Activated CD8-positive, alpha-beta T cell treated with anti-CD3 and anti-CD28 coated beads, Interleukin-2, amount 10 ng/mL, durations not matched to agents 7 days and 5 days (primary cell): Measurements from ENCODE around the gene CCDC88C. TPM values are rescaled to one million over a fixed set of nuclear protein-coding genes. Genes with fewer than 3 reads are reported as not detected.

ENCODE experiments used
- ATAC-seq: fragments of 150-1000 bp; cut with Tn5 transposase; one replicate; pipeline ENCODE4 v1.10.0; 2021; ENCODE audit warnings: moderate library complexity
- CTCF ChIA-PET: fragments of 350-600 bp; sonication (Branson Sonifier 250); formaldehyde crosslinking; loops from one replicate; lab custom pipeline; 2021; ENCODE audit warnings: antibody characterized with exemption; lab: Charles Lee
- POLR2A ChIA-PET: fragments of 350-600 bp; sonication (Branson Sonifier 250); formaldehyde crosslinking; loops from one replicate; lab custom pipeline; 2021; ENCODE audit warnings: antibody characterized with exemption; lab: Charles Lee
- DNase-seq: peaks from one replicate; pipeline ENCODE4 v3.0.0-alpha.2; 2020
- H3K27ac Mint-ChIP-seq: one replicate; pipeline ENCODE4 v1.8.0; 2021; ENCODE audit warnings: mild to moderate bottlenecking, mixed read lengths
- H3K27me3 Mint-ChIP-seq: one replicate; pipeline ENCODE4 v1.8.0; 2021; ENCODE audit warnings: low read depth, mixed read lengths
- H3K36me3 Mint-ChIP-seq: one replicate; pipeline ENCODE4 v1.8.0; 2021; ENCODE audit warnings: low read depth, mixed read lengths
- H3K4me1 Mint-ChIP-seq: one replicate; pipeline ENCODE4 v1.8.0; 2021; ENCODE audit warnings: low read depth, mixed read lengths
- H3K4me3 Mint-ChIP-seq: one replicate; pipeline ENCODE4 v1.8.0; 2021; ENCODE audit warnings: mild to moderate bottlenecking, mixed read lengths
- H3K9me3 Mint-ChIP-seq: one replicate; pipeline ENCODE4 v1.8.0; 2022; ENCODE audit warnings: mixed read lengths; ENCODE audit not compliant: insufficient read depth
- total RNA-seq, 2 experiments: library from RNA; stranded (reverse); gene quantifications; one replicate each; pipeline ENCODE4 v1.2.3, GENCODE V29; 2021

Gene CCDC88C
- total RNA-seq, 2 experiments from 2014 or later, result 147 to 153 TPM

- peak overlapping the region; percentile 91 for H3K27ac Mint-ChIP-seq
- H3K9me3 Mint-ChIP-seq, result no peaks in the 10 kb centered on the region
- DNase-seq, result no peak
- H3K4me3 Mint-ChIP-seq, result peak overlapping the region; percentile 3
- CTCF ChIA-PET, result interaction anchor here (3.3 to 15.3 kb wide), 4 partner anchors 16 to 48 kb away, joined by 16 to 190 read pairs (median 40); partner anchors contain the start of gene CCDC88C
- H3K27me3 Mint-ChIP-seq, result no peaks in the 10 kb centered on the region
- no peak for ATAC-seq
- H3K4me1 Mint-ChIP-seq, result peaks cover 100% of the 10 kb centered on the region
- POLR2A ChIA-PET, result interaction anchor here (0.7 to 4.6 kb wide), 7 partner anchors 15 to 126 kb away, joined by 3 to 55 read pairs (median 4); partner anchors contain the start of genes CCDC88C and GPR68
- H3K36me3 Mint-ChIP-seq, result peaks cover 49% of the 10 kb centered on the region
Measured at GRCh38 chr14:91371011-91371989, 46.3 kb downstream of the CCDC88C start.

GRCh38 chr14:91369628-91370445 lies 47.8 kb downstream of the CCDC88C start:
- ChIA-PET POLR2A (no interaction called here), CTCF (interaction anchor here (1.0 to 15.3 kb wide), 3 partner anchors 15 to 52 kb away, joined by 3 to 190 read pairs (median 4); no protein-coding TSS in a partner anchor)
- DNase-seq (no peak), ATAC-seq (no peak)
- H3K4me1 Mint-ChIP-seq, result peaks cover 99% of the 10 kb centered on the region
- H3K4me3 Mint-ChIP-seq, result peak overlapping the region; percentile 34
- H3K9me3 Mint-ChIP-seq, result no peaks in the 10 kb centered on the region
- peaks cover 40% of the 10 kb centered on the region for H3K36me3 Mint-ChIP-seq
- H3K27me3 Mint-ChIP-seq, result no peaks in the 10 kb centered on the region
- peak overlapping the region; percentile 91 for H3K27ac Mint-ChIP-seq

DNA sequence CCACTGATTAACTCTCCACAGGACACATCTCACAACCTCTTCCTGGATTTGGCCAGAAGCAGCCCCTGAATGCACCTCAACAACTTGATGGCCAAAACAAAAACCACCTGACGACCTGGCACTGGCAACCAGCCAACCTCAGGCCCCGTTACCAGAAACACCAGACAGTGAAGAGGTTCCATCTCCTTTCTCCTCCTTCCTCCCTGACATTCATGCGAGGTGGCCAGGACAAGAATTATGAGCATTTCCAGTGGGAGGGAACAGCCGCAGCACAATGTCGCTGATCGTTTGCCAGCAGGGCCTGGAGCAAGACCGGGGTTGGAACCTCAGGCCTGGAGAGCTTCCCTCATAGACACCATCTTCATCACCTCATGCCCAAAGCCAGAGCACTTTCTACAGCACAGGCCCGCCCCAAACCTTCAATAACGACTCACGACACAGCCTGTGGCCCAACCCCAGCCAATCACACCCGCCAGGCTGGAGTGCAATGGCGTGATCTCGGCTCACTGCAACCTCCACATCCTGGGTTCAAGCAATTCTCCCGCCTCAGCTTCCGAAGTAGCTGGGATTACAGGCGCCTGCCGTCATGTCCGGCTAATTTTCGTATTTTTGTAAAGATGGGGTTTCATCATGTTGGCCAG lies 48.7 kb downstream of the CCDC88C start:
- ChIA-PET POLR2A (interaction anchor here (1.0 kb wide), 1 partner anchor 18 kb away, joined by 3 read pairs; no protein-coding TSS in a partner anchor), CTCF (interaction anchor here (1.2 to 15.3 kb wide), 2 partner anchors 14 to 47 kb away, joined by 5 to 190 read pairs; no protein-coding TSS in a partner anchor)
- H3K4me1 Mint-ChIP-seq, result peaks cover 99% of the 10 kb centered on the region
- no peaks in the 10 kb centered on the region for H3K9me3 Mint-ChIP-seq
- no peak for ATAC-seq
- peaks cover 33% of the 10 kb centered on the region for H3K36me3 Mint-ChIP-seq
- H3K27me3 Mint-ChIP-seq, result no peaks in the 10 kb centered on the region
- no peak overlapping the region for H3K4me3 Mint-ChIP-seq
- no peak for DNase-seq
- peak overlapping the region; percentile 73 for H3K27ac Mint-ChIP-seq

DNA sequence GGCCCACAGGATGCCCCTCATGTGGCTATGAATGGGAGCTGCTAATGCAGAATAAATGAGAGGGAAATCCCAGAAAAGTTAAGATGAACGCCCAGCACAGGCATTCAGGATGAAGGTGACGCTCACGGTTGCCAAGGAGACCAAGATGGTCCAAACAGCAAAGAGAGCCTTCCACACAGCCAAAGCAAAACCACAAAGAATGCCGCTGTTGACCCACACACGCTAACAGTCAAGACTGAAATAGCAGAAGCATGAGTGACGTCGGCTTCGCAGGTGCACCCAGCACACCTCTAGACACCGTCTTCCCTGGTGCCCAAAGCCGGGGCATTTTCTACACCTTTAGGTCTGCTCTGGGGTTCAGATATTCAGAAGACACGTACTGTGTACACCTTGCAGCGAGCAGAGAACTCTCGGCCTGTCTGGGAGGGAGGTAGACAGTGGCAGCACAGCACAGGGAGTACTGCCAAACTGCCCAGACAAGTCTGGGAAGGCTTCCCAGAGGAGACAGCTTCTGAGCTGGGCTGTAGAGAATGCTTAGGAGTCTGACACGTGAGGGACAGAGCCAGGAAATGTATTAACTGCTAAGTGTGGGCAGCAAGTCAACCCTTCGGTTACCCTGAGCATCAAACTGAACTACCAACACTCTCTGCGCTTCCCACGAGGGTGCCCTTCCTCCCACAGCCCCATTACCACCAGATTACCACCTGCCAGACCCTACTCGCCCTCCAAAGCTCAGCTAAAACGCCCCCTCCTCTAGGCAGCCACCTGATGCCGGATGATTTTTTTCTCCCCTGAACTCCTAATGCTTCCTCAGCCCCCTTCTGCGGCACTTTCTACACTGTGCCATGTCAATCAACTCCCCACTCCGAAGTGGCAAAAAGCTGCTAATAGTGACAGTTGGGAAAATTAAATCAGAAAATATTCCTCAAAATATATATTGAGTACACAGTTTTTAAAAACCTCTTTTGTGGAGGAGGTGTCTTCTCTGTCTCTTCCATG lies 50.1 kb downstream of the CCDC88C start:
- ChIA-PET POLR2A (interaction anchor here (0.8 to 1.3 kb wide), 4 partner anchors 17 to 50 kb away, joined by 3 to 5 read pairs (median 3); partner anchors contain the start of gene CCDC88C), CTCF (interaction anchor here (0.8 to 15.3 kb wide), 5 partner anchors 13 to 51 kb away, joined by 3 to 190 read pairs (median 3); no protein-coding TSS in a partner anchor)
- Mint-ChIP-seq H3K27ac (peak overlapping the region; percentile 82), H3K36me3 (peaks cover 29% of the 10 kb centered on the region), H3K27me3 (no peaks in the 10 kb centered on the region), H3K9me3 (no peaks in the 10 kb centered on the region), H3K4me1 (peaks cover 87% of the 10 kb centered on the region), H3K4me3 (peak overlapping the region; percentile 51)
- ATAC-seq, result peak; percentile 83
- peak; percentile 72 for DNase-seq

- H3K9me3 Mint-ChIP-seq, result no peaks in the 10 kb centered on the region
- peak overlapping the region; percentile 51 for H3K4me3 Mint-ChIP-seq
- peak overlapping the region; percentile 82 for H3K27ac Mint-ChIP-seq
- ChIA-PET POLR2A (interaction anchor here (0.8 to 1.3 kb wide), 2 partner anchors 17 to 51 kb away, joined by 3 read pairs; partner anchors contain the start of gene CCDC88C), CTCF (interaction anchor here (1.0 to 15.3 kb wide), 3 partner anchors 12 to 52 kb away, joined by 3 to 190 read pairs (median 3); no protein-coding TSS in a partner anchor)
- ATAC-seq, result peak; percentile 11
- no peak for DNase-seq
- H3K36me3 Mint-ChIP-seq, result peaks cover 30% of the 10 kb centered on the region
- no peaks in the 10 kb centered on the region for H3K27me3 Mint-ChIP-seq
- H3K4me1 Mint-ChIP-seq, result peaks cover 84% of the 10 kb centered on the region
Measured at GRCh38 chr14:91366749-91367148, 50.9 kb downstream of the CCDC88C start.

DNA sequence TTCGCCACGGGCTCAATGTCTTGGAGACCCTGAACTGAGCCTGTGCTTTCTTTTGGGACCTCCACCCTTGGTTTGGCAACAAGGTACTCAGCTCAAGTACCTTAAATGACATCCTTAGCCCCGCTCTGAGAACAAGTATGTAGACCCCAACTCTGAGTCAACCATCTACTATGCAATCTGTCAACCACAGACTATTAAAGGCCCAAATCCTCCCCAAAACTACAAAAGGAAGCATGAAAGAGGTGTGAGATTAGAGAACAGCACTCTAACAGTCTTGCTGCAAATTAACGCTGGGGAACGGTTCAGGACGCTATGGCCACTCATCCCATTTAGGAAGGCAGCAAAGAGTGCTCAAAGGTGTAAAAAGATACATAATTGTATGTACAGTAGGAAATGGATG lies 52.1 kb downstream of the CCDC88C start:
- no peak for DNase-seq
- ChIA-PET CTCF (interaction anchor here (15.3 kb wide), 1 partner anchor 11 kb away, joined by 190 read pairs; no protein-coding TSS in a partner anchor), POLR2A (interaction anchor here (0.6 to 0.7 kb wide), 2 partner anchors 8 to 14 kb away, joined by 3 read pairs; no protein-coding TSS in a partner anchor)
- H3K27ac Mint-ChIP-seq, result peak overlapping the region; percentile 7
- no peak overlapping the region for H3K4me3 Mint-ChIP-seq
- H3K4me1 Mint-ChIP-seq, result peaks cover 79% of the 10 kb centered on the region
- no peak for ATAC-seq
- H3K36me3 Mint-ChIP-seq, result peaks cover 25% of the 10 kb centered on the region
- H3K9me3 Mint-ChIP-seq, result no peaks in the 10 kb centered on the region
- H3K27me3 Mint-ChIP-seq, result no peaks in the 10 kb centered on the region

DNA sequence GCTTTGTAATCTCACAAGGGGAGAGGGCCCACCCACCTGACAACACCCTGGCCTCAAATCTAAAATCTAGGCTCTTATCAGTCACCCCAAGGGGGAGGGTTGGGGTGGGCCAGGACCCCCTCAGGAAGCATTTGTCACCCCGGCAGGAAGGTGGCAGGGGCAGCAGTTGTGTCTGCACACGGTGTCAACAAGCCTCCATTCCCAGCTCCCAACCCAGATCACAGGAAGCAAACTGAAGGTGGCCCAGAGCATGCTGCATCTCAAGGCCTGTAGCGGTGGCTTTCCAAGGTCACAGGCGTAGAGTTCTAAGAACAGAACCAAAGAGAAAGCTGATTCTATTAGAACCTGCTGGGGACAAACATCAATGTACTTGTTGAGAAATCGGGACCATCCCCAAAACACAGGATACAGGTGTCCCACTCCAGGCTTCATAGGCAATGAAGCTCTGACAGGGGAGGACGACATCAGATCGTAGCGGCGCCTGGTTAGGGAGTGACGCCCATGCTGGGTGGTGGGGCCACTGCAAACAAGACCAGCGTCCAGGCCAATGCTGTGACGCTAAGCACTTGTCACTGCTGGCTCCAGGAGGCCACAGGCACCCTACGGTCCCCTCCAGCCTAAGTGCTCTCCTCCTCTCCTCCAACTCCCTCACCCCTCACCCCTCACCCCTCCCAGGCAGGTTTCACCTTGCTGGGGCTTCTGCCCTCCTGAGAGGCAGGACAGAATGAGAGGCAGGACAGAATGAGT lies 52.9 kb downstream of the CCDC88C start:
- peak overlapping the region; percentile 25 for H3K27ac Mint-ChIP-seq
- H3K4me3 Mint-ChIP-seq, result no peak overlapping the region
- ATAC-seq, result no peak
- ChIA-PET CTCF (interaction anchor here (1.3 to 15.3 kb wide), 2 partner anchors 10 to 35 kb away, joined by 3 to 190 read pairs; no protein-coding TSS in a partner anchor), POLR2A (interaction anchor here (0.6 to 0.7 kb wide), 2 partner anchors 9 to 13 kb away, joined by 3 read pairs; no protein-coding TSS in a partner anchor)
- no peaks in the 10 kb centered on the region for H3K9me3 Mint-ChIP-seq
- H3K4me1 Mint-ChIP-seq, result peaks cover 75% of the 10 kb centered on the region
- H3K27me3 Mint-ChIP-seq, result no peaks in the 10 kb centered on the region
- DNase-seq, result no peak
- H3K36me3 Mint-ChIP-seq, result peaks cover 19% of the 10 kb centered on the region

DNA sequence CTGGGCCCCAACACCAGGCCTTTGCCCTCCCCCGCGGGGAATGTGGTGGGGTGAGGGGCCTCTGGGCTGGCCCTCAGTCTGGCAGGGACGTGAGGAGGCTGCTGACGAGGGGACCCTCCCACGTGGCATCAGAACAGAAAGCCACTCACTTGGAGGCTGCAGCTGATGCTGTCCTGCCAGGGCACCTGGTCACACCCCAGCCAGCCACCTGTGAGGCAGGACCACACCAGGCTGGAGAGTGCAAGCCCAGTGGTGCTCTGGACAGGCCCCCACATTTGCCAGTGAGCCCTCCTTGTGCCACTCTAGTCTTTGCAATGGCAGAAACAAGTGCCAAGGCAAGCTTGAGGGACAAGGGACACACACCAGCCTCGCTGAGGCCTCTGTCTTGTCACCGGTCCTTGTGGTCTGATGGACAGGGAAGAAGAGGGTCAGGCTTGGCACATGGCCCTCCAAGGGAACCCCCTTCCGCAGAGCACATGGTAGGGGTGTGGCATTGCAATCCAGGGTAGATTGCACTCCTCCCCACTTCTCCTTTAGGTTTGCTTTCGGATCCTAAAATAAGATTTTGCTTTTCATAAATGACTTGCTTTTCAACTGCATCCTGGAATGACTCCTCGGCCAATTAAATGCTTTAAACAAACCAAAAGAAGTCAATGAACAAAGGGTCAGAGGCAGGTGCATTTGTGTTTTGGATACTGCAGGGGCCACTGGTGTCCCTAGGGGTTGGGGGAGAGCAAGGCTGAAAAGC lies 53.7 kb downstream of the CCDC88C start:
- no peak overlapping the region for H3K4me3 Mint-ChIP-seq
- POLR2A ChIA-PET, result no interaction called here
- DNase-seq (no peak), ATAC-seq (no peak)
- H3K27ac Mint-ChIP-seq, result peak overlapping the region; percentile 25
- H3K36me3 Mint-ChIP-seq, result peaks cover 20% of the 10 kb centered on the region
- CTCF ChIA-PET, result interaction anchor here (1.3 to 15.3 kb wide), 2 partner anchors 9 to 36 kb away, joined by 3 to 190 read pairs; no protein-coding TSS in a partner anchor
- H3K4me1 Mint-ChIP-seq, result peaks cover 73% of the 10 kb centered on the region
- H3K27me3 Mint-ChIP-seq, result no peaks in the 10 kb centered on the region
- H3K9me3 Mint-ChIP-seq, result no peaks in the 10 kb centered on the region
